ENCODE data around the gene C7orf57.

The C7orf57 gene

DNA sequence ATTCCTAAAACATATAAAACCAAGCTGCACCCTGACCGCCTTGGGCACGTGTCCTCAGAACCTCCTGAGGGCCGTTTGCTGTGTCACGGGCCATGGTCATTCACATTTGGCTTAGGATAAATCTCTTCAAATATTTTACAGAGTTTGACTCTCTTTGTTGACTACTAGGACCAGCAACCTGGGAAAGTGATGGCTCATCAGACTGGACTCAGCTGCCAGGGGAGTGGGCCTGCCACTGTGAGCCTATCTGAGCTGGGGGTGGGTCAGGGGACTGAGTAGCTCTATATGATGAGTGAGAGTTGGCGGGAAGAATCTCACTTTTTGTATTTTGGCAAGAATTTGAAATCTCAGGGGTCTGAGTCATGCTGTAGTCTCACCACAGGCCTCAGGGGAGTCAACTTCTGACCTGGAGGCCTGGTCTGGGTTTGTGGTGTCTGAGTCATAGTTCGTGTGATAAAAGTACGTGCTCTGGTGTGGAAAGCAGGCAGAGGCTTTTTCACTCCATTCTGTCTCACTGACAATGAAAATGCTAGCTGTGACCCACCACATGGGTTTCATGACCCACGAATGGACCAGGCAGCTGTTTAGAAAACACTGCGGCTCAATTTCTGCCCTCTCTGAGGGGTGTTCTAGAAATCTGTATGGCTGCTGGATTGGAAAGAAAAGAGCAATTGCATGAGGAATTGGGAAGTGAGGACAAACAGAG lies 49.5 kb downstream of the C7orf57 start:
- Histone ChIP-seq H3K27ac (ENCODE audit: low read depth, low read length, poor library complexity, severe bottlenecking) (peak overlapping the region; percentile 90), H3K9me3 (ENCODE audit: low read length) (no peaks in the 10 kb centered on the region), H3F3A (ENCODE audit: insufficient read depth, low read length) (no peaks in the 10 kb centered on the region), H4K20me1 (ENCODE audit: insufficient read depth, low read length) (no peaks in the 10 kb centered on the region), H3K79me2 (ENCODE audit: insufficient read depth, low read length) (no peaks in the 10 kb centered on the region), H3K9me2 (ENCODE audit: low read depth, low read length) (no peaks in the 10 kb centered on the region), H3K27me3 (ENCODE audit: insufficient read depth, low read length) (no peaks in the 10 kb centered on the region), H3K4me1 (ENCODE audit: insufficient read depth, low read length, severe bottlenecking) (peaks cover 46% of the 10 kb centered on the region), H3K9ac (ENCODE audit: low read length) (no peak overlapping the region; the same call in 1 of the 2 replicates), H3K4me3 (ENCODE audit: low read depth, low read length, poor library complexity, severe bottlenecking) (no peak overlapping the region), H2AFZ (ENCODE audit: low read length) (no peak overlapping the region), H3K36me3 (ENCODE audit: insufficient read depth, low read length) (no peaks in the 10 kb centered on the region), H3K4me2 (ENCODE audit: low read length) (peak overlapping the region; percentile 21; the same call in 1 of the 2 replicates)
- TF ChIP-seq EZH2 (IDR thresholded peaks at IDR 0.05; ENCODE audit: borderline replicate concordance, low read length) (no peak), CTCF (IDR thresholded peaks at IDR 0.05; ENCODE audit: low read length) (no peak)

GRCh38 chr7:48085433-48085791 lies 50.1 kb downstream of the C7orf57 start:
- no peaks in the 10 kb centered on the region for H3K9me3 ChIP-seq (ENCODE audit: low read length)
- TF ChIP-seq EZH2 (IDR thresholded peaks at IDR 0.05; ENCODE audit: borderline replicate concordance, low read length) (no peak), CTCF (IDR thresholded peaks at IDR 0.05; ENCODE audit: low read length) (no peak)
- no peak overlapping the region for H2AFZ ChIP-seq (ENCODE audit: low read length)
- H3F3A ChIP-seq (ENCODE audit: insufficient read depth, low read length), result no peaks in the 10 kb centered on the region
- no peaks in the 10 kb centered on the region for H3K79me2 ChIP-seq (ENCODE audit: insufficient read depth, low read length)
- no peaks in the 10 kb centered on the region for H3K36me3 ChIP-seq (ENCODE audit: insufficient read depth, low read length)
- peak overlapping the region; percentile 90 for H3K27ac ChIP-seq (ENCODE audit: low read depth, low read length, poor library complexity, severe bottlenecking)
- no peak overlapping the region for H3K4me3 ChIP-seq (ENCODE audit: low read depth, low read length, poor library complexity, severe bottlenecking)
- H3K4me2 ChIP-seq (ENCODE audit: low read length), result peak overlapping the region; percentile 21; the same call in 1 of the 2 replicates
- H3K9me2 ChIP-seq (ENCODE audit: low read depth, low read length), result no peaks in the 10 kb centered on the region
- H4K20me1 ChIP-seq (ENCODE audit: insufficient read depth, low read length), result no peaks in the 10 kb centered on the region
- peaks cover 47% of the 10 kb centered on the region for H3K4me1 ChIP-seq (ENCODE audit: insufficient read depth, low read length, severe bottlenecking)
- no peaks in the 10 kb centered on the region for H3K27me3 ChIP-seq (ENCODE audit: insufficient read depth, low read length)
- H3K9ac ChIP-seq (ENCODE audit: low read length), result no peak overlapping the region; the same call in 1 of the 2 replicates

DNA sequence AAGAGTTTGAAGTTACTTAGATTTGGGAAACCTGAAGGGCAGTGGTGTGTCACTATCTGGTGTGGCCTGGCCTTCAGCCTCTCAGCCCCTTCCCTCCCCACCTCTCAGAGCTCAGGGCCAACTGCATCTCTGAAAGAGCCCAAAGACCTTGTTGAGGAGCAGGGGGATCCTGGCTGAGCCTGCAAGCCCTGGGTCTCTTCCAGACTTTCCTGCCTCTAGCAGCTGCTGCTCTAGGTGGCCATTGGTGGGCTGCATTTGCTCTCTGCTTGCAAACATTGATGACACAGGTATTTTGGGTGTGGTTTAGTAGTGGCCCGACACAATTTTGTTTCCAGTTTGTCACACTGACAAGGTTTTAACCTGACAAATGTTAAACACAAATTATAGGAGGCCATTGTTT lies 50.6 kb downstream of the C7orf57 start:
- Histone ChIP-seq H3K4me1 (ENCODE audit: insufficient read depth, low read length, severe bottlenecking) (peaks cover 47% of the 10 kb centered on the region), H3K79me2 (ENCODE audit: insufficient read depth, low read length) (no peaks in the 10 kb centered on the region), H3K9me3 (ENCODE audit: low read length) (no peaks in the 10 kb centered on the region), H4K20me1 (ENCODE audit: insufficient read depth, low read length) (no peaks in the 10 kb centered on the region), H2AFZ (ENCODE audit: low read length) (no peak overlapping the region), H3K4me2 (ENCODE audit: low read length) (no peak overlapping the region), H3K4me3 (ENCODE audit: low read depth, low read length, poor library complexity, severe bottlenecking) (no peak overlapping the region), H3K36me3 (ENCODE audit: insufficient read depth, low read length) (no peaks in the 10 kb centered on the region), H3K9ac (ENCODE audit: low read length) (no peak overlapping the region), H3K27me3 (ENCODE audit: insufficient read depth, low read length) (no peaks in the 10 kb centered on the region), H3K27ac (ENCODE audit: low read depth, low read length, poor library complexity, severe bottlenecking) (peak overlapping the region; percentile 90), H3F3A (ENCODE audit: insufficient read depth, low read length) (no peaks in the 10 kb centered on the region), H3K9me2 (ENCODE audit: low read depth, low read length) (no peaks in the 10 kb centered on the region)
- TF ChIP-seq CTCF (IDR thresholded peaks at IDR 0.05; ENCODE audit: low read length) (no peak), EZH2 (IDR thresholded peaks at IDR 0.05; ENCODE audit: borderline replicate concordance, low read length) (no peak)
